ENCODE results near the gene PIK3C3. TPM values are rescaled to one million over a fixed set of nuclear protein-coding genes. Genes with fewer than 3 reads are reported as not detected.

PIK3C3 gene
- total RNA-seq, 4 donors from 2014 or later = 20.2 to 70.7 (median 45.2) TPM

DNA sequence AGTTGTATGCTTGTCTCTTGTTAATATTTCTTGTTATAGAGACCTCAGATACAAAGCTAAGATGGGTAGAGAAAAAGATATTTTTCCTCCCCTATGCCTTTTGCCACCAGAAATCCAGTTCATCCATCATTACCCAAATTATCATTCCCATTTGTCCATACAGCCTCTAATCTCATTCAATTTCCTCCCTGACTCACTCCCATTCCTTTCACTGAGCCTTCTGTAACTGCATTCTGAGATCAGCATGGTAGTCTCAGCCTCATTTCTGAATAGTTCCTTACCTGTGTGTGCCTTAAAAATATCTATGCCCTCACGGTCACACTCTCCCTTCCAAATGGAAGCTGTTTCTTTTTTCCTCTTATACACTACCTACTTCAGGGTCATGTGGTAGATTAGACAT is 15.7 kb upstream of the PIK3C3 start:
- Histone ChIP-seq H3K9me3 (no peaks in the 10 kb centered on the region), H3K27me3 (peaks cover 5% of the 10 kb centered on the region), H3K27ac (no peak overlapping the region), H3K36me3 (no peaks in the 10 kb centered on the region), H3K4me1 (no peaks in the 10 kb centered on the region), H3K4me3 (no peak overlapping the region)
- in situ Hi-C loops (cut with MboI; ENCODE audit: low pct_ligation_motif_present in 1 of 4, low pct_unique_long_range_greater_than_20kb in 1 of 4, low sequenced_read_pairs in 3 of 4) (loop anchor here in 1 of 4 donors (10.0 kb wide), 1 partner anchor 65 kb away; no protein-coding TSS in a partner anchor), intact Hi-C loops (cut with DNase I; ENCODE audit: low total_unique reads) (no loop called here)
- WGBS, 2 donors (ENCODE audit: low coverage in 1 of 2) = 73 to 90% methylated on average over 1 of the region's 1 CpG
- TF ChIP-seq POLR2AphosphoS5 (IDR thresholded peaks at IDR 0.05) (no peak), POLR2A (IDR thresholded peaks at IDR 0.05) (no peak), EP300 (IDR thresholded peaks at IDR 0.05; ENCODE audit: low read depth) (no peak)
- TF ChIP-seq, protein P1, sequence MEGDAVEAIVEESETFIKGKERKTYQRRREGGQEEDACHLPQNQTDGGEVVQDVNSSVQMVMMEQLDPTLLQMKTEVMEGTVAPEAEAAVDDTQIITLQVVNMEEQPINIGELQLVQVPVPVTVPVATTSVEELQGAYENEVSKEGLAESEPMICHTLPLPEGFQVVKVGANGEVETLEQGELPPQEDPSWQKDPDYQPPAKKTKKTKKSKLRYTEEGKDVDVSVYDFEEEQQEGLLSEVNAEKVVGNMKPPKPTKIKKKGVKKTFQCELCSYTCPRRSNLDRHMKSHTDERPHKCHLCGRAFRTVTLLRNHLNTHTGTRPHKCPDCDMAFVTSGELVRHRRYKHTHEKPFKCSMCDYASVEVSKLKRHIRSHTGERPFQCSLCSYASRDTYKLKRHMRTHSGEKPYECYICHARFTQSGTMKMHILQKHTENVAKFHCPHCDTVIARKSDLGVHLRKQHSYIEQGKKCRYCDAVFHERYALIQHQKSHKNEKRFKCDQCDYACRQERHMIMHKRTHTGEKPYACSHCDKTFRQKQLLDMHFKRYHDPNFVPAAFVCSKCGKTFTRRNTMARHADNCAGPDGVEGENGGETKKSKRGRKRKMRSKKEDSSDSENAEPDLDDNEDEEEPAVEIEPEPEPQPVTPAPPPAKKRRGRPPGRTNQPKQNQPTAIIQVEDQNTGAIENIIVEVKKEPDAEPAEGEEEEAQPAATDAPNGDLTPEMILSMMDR (IDR thresholded peaks at IDR 0.05) = no peak
- no peak for DNase-seq

DNA sequence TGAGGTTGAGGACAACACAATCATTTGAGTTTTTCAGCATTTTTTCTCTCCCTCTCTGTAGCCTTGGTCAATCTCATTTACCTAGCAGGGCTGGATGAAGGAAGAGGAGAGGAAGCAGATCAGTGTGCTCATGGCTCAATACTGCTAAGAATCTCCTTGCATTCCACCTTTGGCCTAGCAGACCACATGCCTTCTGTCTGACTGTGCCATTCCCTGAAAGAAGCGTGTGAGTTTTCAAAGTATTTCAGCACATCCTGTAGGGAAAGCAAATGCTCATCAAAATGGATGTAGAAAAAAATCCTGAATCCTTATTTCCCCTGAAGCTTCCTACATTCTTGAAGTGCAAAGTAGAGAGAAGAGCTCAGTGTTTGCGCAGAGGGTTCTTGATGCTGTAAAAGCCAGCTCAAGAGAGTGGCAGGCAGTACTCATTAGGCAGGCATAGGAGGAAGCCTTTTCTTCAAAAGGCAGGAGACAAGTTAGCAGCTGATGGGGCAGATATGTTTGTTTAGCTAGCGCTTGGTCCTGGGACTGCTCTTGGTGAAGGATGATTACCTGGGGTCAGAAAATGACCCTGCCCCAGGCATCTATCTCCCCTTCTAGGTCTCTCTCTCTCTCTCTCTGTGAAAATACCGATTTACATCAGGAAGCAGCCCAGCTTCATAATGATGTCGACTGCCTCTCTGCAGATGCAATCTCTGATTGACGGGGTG is 14.4 kb upstream of the PIK3C3 start:
- WGBS, 2 donors (ENCODE audit: low coverage in 1 of 2) = 69 to 87% methylated on average over 4 to 6 of the region's 6 CpGs
- TF ChIP-seq EP300 (IDR thresholded peaks at IDR 0.05; ENCODE audit: low read depth) = no peak
- Histone ChIP-seq H3K27ac (no peak overlapping the region), H3K9me3 (no peaks in the 10 kb centered on the region), H3K27me3 (peaks cover 7% of the 10 kb centered on the region), H3K36me3 (no peaks in the 10 kb centered on the region), H3K4me3 (no peak overlapping the region), H3K4me1 (no peaks in the 10 kb centered on the region)
- DNase-seq = no peak
- intact Hi-C loops (cut with DNase I; ENCODE audit: low total_unique reads) (no loop called here), in situ Hi-C loops (cut with MboI; ENCODE audit: low pct_ligation_motif_present in 1 of 4, low pct_unique_long_range_greater_than_20kb in 1 of 4, low sequenced_read_pairs in 3 of 4) (no loop called here)

DNA sequence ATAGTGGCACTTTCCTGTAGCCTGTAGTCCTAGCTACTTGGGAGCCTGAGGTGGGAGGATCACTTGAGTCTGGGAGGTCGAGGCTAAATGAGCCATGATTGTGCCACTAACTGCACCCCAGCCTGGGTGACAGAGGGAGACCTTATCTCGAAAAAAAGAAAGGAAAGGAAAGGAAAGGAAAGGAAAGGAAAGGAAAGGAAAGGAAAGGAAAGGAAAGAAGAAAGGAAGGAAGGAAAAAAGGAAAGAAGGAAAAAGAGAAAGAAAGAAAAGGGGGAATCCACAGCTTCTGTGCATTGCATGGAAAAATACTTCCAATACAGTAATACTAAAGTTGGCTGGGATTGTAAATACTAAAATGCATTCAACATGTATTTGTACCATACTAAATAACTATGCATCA is 12.8 kb upstream of the PIK3C3 start:
- in situ Hi-C loops (cut with MboI; ENCODE audit: low pct_ligation_motif_present in 1 of 4, low pct_unique_long_range_greater_than_20kb in 1 of 4, low sequenced_read_pairs in 3 of 4) = no loop called here

GRCh38 chr18:41948544-41949110 is 6.4 kb upstream of the PIK3C3 start:
- Histone ChIP-seq H3K27me3 (peaks cover 19% of the 10 kb centered on the region), H3K9me3 (no peaks in the 10 kb centered on the region), H3K4me1 (no peaks in the 10 kb centered on the region), H3K36me3 (no peaks in the 10 kb centered on the region), H3K27ac (no peak overlapping the region), H3K4me3 (no peak overlapping the region)
- no peak for DNase-seq
- in situ Hi-C loops (cut with MboI; ENCODE audit: low pct_ligation_motif_present in 1 of 4, low pct_unique_long_range_greater_than_20kb in 1 of 4, low sequenced_read_pairs in 3 of 4) (no loop called here), intact Hi-C loops (cut with DNase I; ENCODE audit: low total_unique reads) (no loop called here)
- 63 to 88% methylated on average over 3 of the region's 3 CpGs for WGBS, 2 donors (ENCODE audit: low coverage in 1 of 2)
- TF ChIP-seq EP300 (IDR thresholded peaks at IDR 0.05; ENCODE audit: low read depth) = no peak
- TF ChIP-seq, protein P1 (IDR thresholded peaks at IDR 0.05) = no peak
- TF ChIP-seq POLR2AphosphoS5 (IDR thresholded peaks at IDR 0.05) = no peak
- no peak for TF ChIP-seq POLR2A (IDR thresholded peaks at IDR 0.05)

More for the DNA sequence above, 12.8 kb upstream of the PIK3C3 start:
- WGBS, 2 donors (ENCODE audit: low coverage in 1 of 2) = 43 to 75% methylated on average over 1 to 2 of the region's 2 CpGs
- Histone ChIP-seq H3K27me3 (peaks cover 16% of the 10 kb centered on the region), H3K27ac (no peak overlapping the region), H3K4me1 (no peaks in the 10 kb centered on the region), H3K4me3 (no peak overlapping the region), H3K36me3 (no peaks in the 10 kb centered on the region), H3K9me3 (no peaks in the 10 kb centered on the region)
- no peak for DNase-seq
- intact Hi-C loops (cut with DNase I; ENCODE audit: low total_unique reads) = no loop called here
- TF ChIP-seq, protein P1 (IDR thresholded peaks at IDR 0.05) = no peak
- TF ChIP-seq POLR2A (IDR thresholded peaks at IDR 0.05) = no peak
- TF ChIP-seq EP300 (IDR thresholded peaks at IDR 0.05; ENCODE audit: low read depth) = no peak
- no peak for TF ChIP-seq POLR2AphosphoS5 (IDR thresholded peaks at IDR 0.05)
